NT2/D1 (cell line): ENCODE results near the gene AOPEP.

Source experiments
- SUZ12 ChIP-seq: IDR thresholded peaks from 2 replicates; pipeline ENCODE4 v1.6.1; 2011; ENCODE audit not compliant: insufficient read length, insufficient read depth; ENCODE audit errors: extremely low read depth
- YY1 ChIP-seq: IDR thresholded peaks from 2 replicates; pipeline ENCODE4 v1.6.1; 2011; ENCODE audit not compliant: insufficient read length, insufficient read depth
- ZNF274 ChIP-seq: IDR thresholded peaks from 2 replicates; pipeline ENCODE4 v1.6.1; 2011; ENCODE audit warnings: mild to moderate bottlenecking, low read depth, low read length

DNA sequence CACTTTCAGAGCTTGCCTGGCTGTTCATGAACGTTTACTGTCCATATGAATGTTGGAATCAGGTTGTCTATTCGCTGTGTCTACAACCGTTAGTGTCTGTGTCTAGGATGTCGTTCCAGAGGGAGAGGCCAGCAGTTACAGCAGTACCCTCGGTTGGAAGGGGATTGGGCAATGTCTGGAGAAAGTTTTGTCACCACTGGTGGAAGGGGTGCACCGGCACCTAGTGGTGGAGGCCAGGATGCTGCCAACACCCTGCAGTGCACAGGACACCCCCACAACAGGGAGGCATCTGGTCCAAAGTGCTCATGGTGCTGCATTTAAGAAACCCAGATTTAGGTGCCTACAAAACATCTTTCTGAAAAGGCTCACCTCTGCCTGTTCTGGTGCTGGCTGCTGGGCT is 370.3 kb downstream of the AOPEP start:
- TF ChIP-seq ZNF274 (no peak), YY1 (no peak), SUZ12 (no peak)
